Panc1 (cell line): ENCODE data around the gene SHKBP1. TPM values are rescaled to one million over a fixed set of nuclear protein-coding genes. Genes with fewer than 3 reads are reported as not detected.

Experiments used
- ATAC-seq: fragments of 200-7000 bp; cut with Tn5 transposase; 2 replicates; pipeline ENCODE4 v1.9.1; 2020; ENCODE audit warnings: mild to moderate bottlenecking, moderate library complexity
- BruUV-seq: library from RNA; stranded (reverse); fragments of 400-500 nt; replicated peaks from 2 replicates; lab custom pipeline; 2021; lab: Mats Ljungman, UMichigan
- CTCF ChIA-PET: fragments of 300-600 bp; sonication (Branson Sonifier 250); formaldehyde crosslinking; loops from one replicate; lab custom pipeline; 2022; ENCODE audit warnings: antibody characterized with exemption; lab: Charles Lee
- POLR2A ChIA-PET: fragments of 300-600 bp; sonication (Branson Sonifier 250); formaldehyde crosslinking; loops from one replicate; lab custom pipeline; 2022; ENCODE audit warnings: antibody characterized with exemption; lab: Charles Lee
- DNase-seq: peaks from one replicate; pipeline ENCODE4 v3.0.0-alpha.2; 2010; ENCODE audit warnings: low read depth, low spot score
- H3K27ac ChIP-seq: 2 replicates; pipeline ENCODE4 v1.5.1; 2011; ENCODE audit warnings: mild to moderate bottlenecking, low read length, inconsistent platforms
- H3K27me3 ChIP-seq: fragments of 200-500 bp; sonication (Bioruptor generic); 2 replicates; pipeline ENCODE4 v1.6.0; 2014; ENCODE audit warnings: low read length, inconsistent platforms; ENCODE audit not compliant: control insufficient read depth, insufficient read depth
- H3K36me3 ChIP-seq: fragments of 200-500 bp; sonication (Bioruptor generic); 2 replicates; pipeline ENCODE4 v1.5.1; 2014; ENCODE audit warnings: inconsistent platforms, mild to moderate bottlenecking, low read length, moderate library complexity; ENCODE audit not compliant: control insufficient read depth, insufficient read depth
- H3K4me1 ChIP-seq: 2 replicates; pipeline ENCODE4 v1.5.1; 2011; ENCODE audit warnings: inconsistent platforms, mild to moderate bottlenecking, low read length, moderate library complexity; ENCODE audit not compliant: control insufficient read depth, insufficient read depth
- H3K4me3 ChIP-seq, 2 experiments: 2 replicates each; pipeline ENCODE4 v1.5.1; 2011 to 2012; ENCODE audit warnings: low read depth in 2 of 2, low read length in 2 of 2, mild to moderate bottlenecking in 2 of 2, inconsistent platforms in 1 of 2, moderate library complexity in 1 of 2
- H3K9me3 ChIP-seq: fragments of 200-500 bp; sonication (Bioruptor generic); 2 replicates; pipeline ENCODE4 v1.5.1; 2014; ENCODE audit warnings: low read depth, mild to moderate bottlenecking, inconsistent platforms, low read length, moderate library complexity; ENCODE audit not compliant: control insufficient read depth, insufficient read depth
- CTCF ChIP-seq: fragments of 450-650 bp; IDR thresholded peaks from 2 replicates; pipeline ENCODE4 v1.5.1; 2017; ENCODE audit warnings: mild to moderate bottlenecking
- POLR2AphosphoS5 ChIP-seq: IDR thresholded peaks from 2 replicates; pipeline ENCODE4 v1.6.1; 2012; ENCODE audit warnings: mild to moderate bottlenecking, low read depth, low read length, moderate library complexity
- REST ChIP-seq, 2 experiments: IDR thresholded peaks; 2 replicates each; pipeline ENCODE4 v1.6.1; 2011 to 2012; ENCODE audit warnings: low read depth in 2 of 2, control low read depth in 1 of 2, low read length in 1 of 2, mild to moderate bottlenecking in 1 of 2, moderate library complexity in 1 of 2; ENCODE audit not compliant: insufficient read depth in 1 of 2
- SIN3A ChIP-seq: IDR thresholded peaks from 2 replicates; pipeline ENCODE4 v1.6.1; 2012; ENCODE audit warnings: low read depth, mild to moderate bottlenecking, low read length, moderate library complexity, borderline replicate concordance; ENCODE audit not compliant: insufficient read depth
- TCF7L2 ChIP-seq: IDR thresholded peaks from 2 replicates; pipeline ENCODE4 v1.6.1; 2011; ENCODE audit warnings: mild to moderate bottlenecking, low read depth, low read length, inconsistent platforms
- in situ Hi-C: cut with HindIII; loops from 2 replicates; pipeline ENCODE4 v1.10.0; 2016; ENCODE audit warnings: low sequenced_read_pairs, low pct_unique_long_range_greater_than_20kb
- intact Hi-C: fragments of 100-400 bp; cut with micrococcal nuclease; formaldehyde crosslinking; loops from one replicate; pipeline ENCODE4 v1.10.0; 2022; ENCODE audit not compliant: unreplicated experiment
- total RNA-seq: library from RNA; stranded (reverse); gene quantifications from one replicate; pipeline ENCODE4 v1.2.1, GENCODE V29; 2021; ENCODE audit not compliant: unreplicated experiment

Gene SHKBP1
- total RNA-seq, 1 experiment from 2014 or later = 55.9 TPM

GRCh38 chr19:40553885-40554857 lies 22.5 kb upstream of the SHKBP1 start:
- POLR2A ChIA-PET = no interaction called here
- no peak for ATAC-seq
- intact Hi-C loops = no loop called here

More at GRCh38 chr19:40553885-40554857, 22.5 kb upstream of the SHKBP1 start:
- no peak overlapping the region for H3K4me3 ChIP-seq
- H3K4me1 ChIP-seq = no peaks in the 10 kb centered on the region; the same call in 1 of the 2 replicates
- BruUV-seq = no TSS peak
- CTCF ChIA-PET = no interaction called here
- in situ Hi-C loops = no loop called here
- no peaks in the 10 kb centered on the region for H3K27me3 ChIP-seq
- H3K9me3 ChIP-seq = no peaks in the 10 kb centered on the region
- DNase-seq = no peak
- H3K27ac ChIP-seq = no peak overlapping the region
- H3K36me3 ChIP-seq = no peaks in the 10 kb centered on the region
- TF ChIP-seq POLR2AphosphoS5 (no peak), CTCF (no peak), TCF7L2 (no peak), REST (IDR thresholded peaks at IDR 0.05; ENCODE audit: insufficient read depth in 1 of 2, low read depth in 2 of 2, low read length in 1 of 2) (no peak), SIN3A (no peak)
